ENCODE results near the gene RAB1A. TPM values are rescaled to one million over a fixed set of nuclear protein-coding genes. Genes with fewer than 3 reads are reported as not detected.

The RAB1A gene
- total and polyA plus RNA-seq, 2 of the 13 experiments (the other 11 are each of a cell fraction or from before 2014, with no cell fraction given): 206 to 226 TPM

GRCh38 chr2:65075605-65076344 is 54.1 kb downstream of the RAB1A start:
- ChIA-PET POLR2A (interaction anchor here (1.4 to 2.0 kb wide), 4 partner anchors 10 to 111 kb away, joined by 3 to 11 read pairs (median 4); partner anchors contain the start of genes CEP68 and RAB1A), CTCF (ENCODE audit: low intra/inter-chr PET ratio, low total read pairs) (no interaction called here)
- no peak overlapping the region for H3K4me2 ChIP-seq (ENCODE audit: low read depth, low read length)
- WGBS (ENCODE audit: low lambda C conversion rate): 76% methylated on average over 5 of the region's 5 CpGs
- DNase-seq (ENCODE audit: low spot score) (peak; percentile 30), FAIRE-seq (peak; percentile 12), ATAC-seq (peak; percentile 44)
- no peak overlapping the region for H3K9ac ChIP-seq (ENCODE audit: insufficient read depth, low read depth, low read length)
- peaks cover 23% of the 10 kb centered on the region for H3K4me1 ChIP-seq (ENCODE audit: insufficient read depth, low read length)
- no peaks in the 10 kb centered on the region for H3K27me3 ChIP-seq (ENCODE audit: control insufficient read depth in 1 of 2, insufficient read depth in 2 of 2, low read length in 2 of 2)
- no peak overlapping the region for H3K27ac ChIP-seq (ENCODE audit: extremely low read length, insufficient read depth, low read length)
- intact Hi-C loops (cut with micrococcal nuclease; ENCODE audit: unreplicated experiment): no loop called here
- H3K4me3 ChIP-seq (replicated peaks in 1 of 3; ENCODE audit: insufficient read depth in 1 of 3, low read depth in 2 of 3, low read length in 3 of 3): no peak overlapping the region
- peaks cover 5% of the 10 kb centered on the region; the same call in 1 of the 2 replicates for H4K20me1 ChIP-seq (ENCODE audit: insufficient read depth, low read length)
- in situ Hi-C loops (cut with HindIII; ENCODE audit: extremely low pct_ligation_motif_present, low pct_unique_long_range_greater_than_20kb): no loop called here
- no TSS peak for BruUV-seq (replicated peaks)
- H3K9me3 ChIP-seq (ENCODE audit: low read length): no peaks in the 10 kb centered on the region
- H3K36me3 ChIP-seq (replicated peaks in 1 of 2; ENCODE audit: control insufficient read depth in 1 of 2, insufficient read depth in 2 of 2, low read length in 2 of 2): peaks cover 31 to 56% of the 10 kb centered on the region in 2 experiments
- H2AFZ ChIP-seq (ENCODE audit: low read length): no peak overlapping the region
- no peaks in the 10 kb centered on the region for H3K79me2 ChIP-seq (ENCODE audit: insufficient read depth, low read length)
- TF ChIP-seq NR1H2 (CRISPR knock-in tag; IDR thresholded peaks at IDR 0.05; ENCODE audit: borderline replicate concordance, low read depth) (no peak), ZNF33B (CRISPR knock-in tag; IDR thresholded peaks at IDR 0.05) (no peak), GLMP (CRISPR knock-in tag; IDR thresholded peaks at IDR 0.05; ENCODE audit: borderline replicate concordance) (no peak), ZNF260 (CRISPR knock-in tag; IDR thresholded peaks at IDR 0.05; ENCODE audit: borderline replicate concordance, low read depth) (no peak), ZNF280D (CRISPR knock-in tag; IDR thresholded peaks at IDR 0.05) (no peak), SNAPC4 (CRISPR knock-in tag; IDR thresholded peaks at IDR 0.05) (no peak), PAWR (CRISPR knock-in tag; IDR thresholded peaks at IDR 0.05; ENCODE audit: borderline replicate concordance) (no peak), HBP1 (CRISPR knock-in tag; IDR thresholded peaks at IDR 0.05; ENCODE audit: low read depth) (no peak)
